ENCODE data around the gene TSHR.
"Not testable (repeated sequence)": the region's sequence is repeated elsewhere in the genome, so short reads cannot be mapped to it uniquely, and the experiment has no call there.

Gene TSHR

GRCh38 chr14:80948291-80948690, 7.1 kb upstream of the TSHR start:
- no peak for DNase-seq

GRCh38 chr14:80951491-80951890, 3.9 kb upstream of the TSHR start:
- no peak for DNase-seq

GRCh38 chr14:80953211-80953610, 2.2 kb upstream of the TSHR start:
- not testable (repeated sequence) for DNase-seq

- peak in 54 of 56 donors; percentile 6 to 87 (median 55) for DNase-seq
Measured at GRCh38 chr14:80954687-80955299, 628 bp upstream of the TSHR start.

- DNase-seq, result no peak
Measured at GRCh38 chr14:80956102-80956501, 681 bp downstream of the TSHR start.

- no peak for DNase-seq
Measured at GRCh38 chr14:80956922-80957321, 1.5 kb downstream of the TSHR start.

- no peak for DNase-seq
Measured at GRCh38 chr14:80957613-80958012, 2.2 kb downstream of the TSHR start.

- DNase-seq, result no peak
Measured at GRCh38 chr14:80958226-80958625, 2.8 kb downstream of the TSHR start.

- DNase-seq, result no peak
Measured at GRCh38 chr14:80958939-80959338, 3.5 kb downstream of the TSHR start.

GRCh38 chr14:80959496-80959895, 4.1 kb downstream of the TSHR start:
- no peak for DNase-seq

GRCh38 chr14:80965037-80965436, 9.6 kb downstream of the TSHR start:
- no peak for DNase-seq

GRCh38 chr14:80973931-80974641, 18.7 kb downstream of the TSHR start:
- DNase-seq, result no peak

- no peak for DNase-seq
Measured at GRCh38 chr14:80974679-80975078, 19.3 kb downstream of the TSHR start.

- no peak for DNase-seq
Measured at GRCh38 chr14:80977221-80977620, 21.8 kb downstream of the TSHR start.

- no peak for DNase-seq
Measured at GRCh38 chr14:80978403-80978802, 23.0 kb downstream of the TSHR start.

- DNase-seq, result peak in 1 of 56 donors; percentile 4
Measured at GRCh38 chr14:80979951-80980350, 24.5 kb downstream of the TSHR start.

- DNase-seq, result no peak
Measured at GRCh38 chr14:80981156-80981555, 25.7 kb downstream of the TSHR start.

- no peak for DNase-seq
Measured at GRCh38 chr14:80981673-80982072, 26.3 kb downstream of the TSHR start.

GRCh38 chr14:80982711-80983110, 27.3 kb downstream of the TSHR start:
- no peak for DNase-seq

GRCh38 chr14:80987235-80988032, 32.0 kb downstream of the TSHR start:
- peak in 43 of 56 donors; percentile 0 to 82 (median 34) for DNase-seq

GRCh38 chr14:80988192-80988591, 32.8 kb downstream of the TSHR start:
- DNase-seq, result no peak

GRCh38 chr14:80988735-80989429, 33.5 kb downstream of the TSHR start:
- DNase-seq, result no peak
